WTC11 (cell line): ENCODE data around the gene ATF7.

Experiments
- PRRX2 ChIP-seq: fragments of 250-450 bp; sonication (Bioruptor Pico); IDR thresholded peaks from 2 replicates; pipeline ENCODE4 v1.8.0; 2021; ENCODE audit warnings: mild to moderate bottlenecking
- TF ChIP-seq, protein P1 (sequence below): fragments of 200-600 bp; IDR thresholded peaks from 2 replicates; pipeline ENCODE4 v1.8.0; 2022; ENCODE audit warnings: antibody characterized with exemption

DNA sequence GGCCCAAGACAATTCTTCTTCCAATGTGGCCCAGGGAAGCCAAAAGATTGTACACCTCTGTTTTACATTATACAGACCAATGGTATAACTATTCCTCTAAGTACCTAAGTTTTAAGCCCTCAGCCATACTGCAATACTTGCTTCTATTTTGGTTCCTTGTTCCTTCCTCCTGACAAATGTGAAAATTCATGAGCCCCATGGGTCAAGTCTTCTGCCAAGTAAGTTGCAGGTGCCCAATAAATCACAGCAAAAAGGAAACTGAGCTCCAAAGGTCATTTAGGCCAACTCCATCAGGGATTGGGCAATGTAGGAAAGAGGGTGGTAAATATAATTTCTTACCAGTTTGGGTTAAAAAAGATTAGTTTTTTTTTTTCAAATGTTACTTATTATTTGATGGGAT, 61.2 kb downstream of the ATF7 start:
- no peak for TF ChIP-seq PRRX2
- TF ChIP-seq, protein P1, sequence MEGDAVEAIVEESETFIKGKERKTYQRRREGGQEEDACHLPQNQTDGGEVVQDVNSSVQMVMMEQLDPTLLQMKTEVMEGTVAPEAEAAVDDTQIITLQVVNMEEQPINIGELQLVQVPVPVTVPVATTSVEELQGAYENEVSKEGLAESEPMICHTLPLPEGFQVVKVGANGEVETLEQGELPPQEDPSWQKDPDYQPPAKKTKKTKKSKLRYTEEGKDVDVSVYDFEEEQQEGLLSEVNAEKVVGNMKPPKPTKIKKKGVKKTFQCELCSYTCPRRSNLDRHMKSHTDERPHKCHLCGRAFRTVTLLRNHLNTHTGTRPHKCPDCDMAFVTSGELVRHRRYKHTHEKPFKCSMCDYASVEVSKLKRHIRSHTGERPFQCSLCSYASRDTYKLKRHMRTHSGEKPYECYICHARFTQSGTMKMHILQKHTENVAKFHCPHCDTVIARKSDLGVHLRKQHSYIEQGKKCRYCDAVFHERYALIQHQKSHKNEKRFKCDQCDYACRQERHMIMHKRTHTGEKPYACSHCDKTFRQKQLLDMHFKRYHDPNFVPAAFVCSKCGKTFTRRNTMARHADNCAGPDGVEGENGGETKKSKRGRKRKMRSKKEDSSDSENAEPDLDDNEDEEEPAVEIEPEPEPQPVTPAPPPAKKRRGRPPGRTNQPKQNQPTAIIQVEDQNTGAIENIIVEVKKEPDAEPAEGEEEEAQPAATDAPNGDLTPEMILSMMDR, result no peak
